Measurements from ENCODE around the gene WFS1.

Gene WFS1

DNA sequence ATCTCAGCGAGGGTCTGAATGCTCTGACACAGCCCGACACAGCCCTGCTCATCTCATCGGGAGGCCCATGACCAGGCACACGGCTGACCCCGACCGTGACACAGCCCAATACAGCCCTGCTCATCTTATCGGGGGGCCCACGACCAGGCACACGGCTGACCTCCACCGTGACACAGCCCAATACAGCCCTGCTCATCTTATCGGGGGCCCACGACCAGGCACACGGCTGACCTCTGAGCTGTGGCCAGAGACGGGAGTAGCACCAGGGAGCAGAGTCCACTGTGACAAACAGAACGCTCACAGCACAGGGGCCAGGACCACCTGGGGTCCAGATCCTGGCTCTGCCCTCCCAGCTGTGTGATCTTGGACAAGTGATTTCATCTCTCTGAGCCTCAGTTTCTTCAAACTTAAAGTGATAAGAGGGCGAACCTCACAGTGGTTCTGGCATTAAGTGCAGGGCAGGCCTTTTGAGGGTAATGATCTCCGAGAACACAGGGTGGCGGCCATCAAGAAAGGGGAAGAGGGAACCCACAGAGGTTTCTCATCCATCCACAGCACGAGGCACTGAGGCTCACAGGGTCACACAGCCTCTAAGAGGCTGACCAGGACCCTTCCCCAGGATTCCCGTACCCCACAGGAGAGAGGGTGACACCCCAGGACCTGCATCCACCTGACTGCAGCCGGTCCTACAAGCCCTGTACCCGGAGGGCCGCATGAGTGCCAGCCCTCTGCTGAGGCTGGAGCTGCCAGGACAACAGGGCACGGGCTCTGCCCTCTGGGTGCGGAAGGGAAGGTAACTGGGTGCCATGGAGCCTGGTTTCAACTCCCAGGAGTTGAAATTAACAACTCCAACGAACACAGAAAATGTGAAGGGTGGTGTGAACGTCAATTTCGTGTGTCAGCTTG lies 60.1 kb downstream of the WFS1 start:
- DNase-seq, result no peak

DNA sequence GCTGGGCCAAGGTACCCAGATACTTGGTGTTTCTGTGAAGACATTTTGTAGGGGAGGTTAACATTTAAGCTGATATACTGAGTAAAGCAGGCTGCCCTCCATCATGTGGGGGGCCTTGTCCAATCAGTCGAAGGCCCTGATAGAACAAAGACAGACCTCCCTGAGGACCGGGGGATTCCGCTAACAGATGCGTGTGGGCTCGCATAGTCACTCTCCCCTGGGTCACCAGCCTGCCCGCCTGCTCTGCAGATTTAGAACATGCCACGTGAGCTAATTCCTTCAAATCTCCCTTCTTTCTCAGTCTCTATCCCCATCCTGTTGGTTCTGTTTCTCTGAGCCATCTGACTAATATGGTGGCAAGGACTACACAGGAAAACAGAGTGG lies 60.7 kb downstream of the WFS1 start:
- DNase-seq, result no peak

DNA sequence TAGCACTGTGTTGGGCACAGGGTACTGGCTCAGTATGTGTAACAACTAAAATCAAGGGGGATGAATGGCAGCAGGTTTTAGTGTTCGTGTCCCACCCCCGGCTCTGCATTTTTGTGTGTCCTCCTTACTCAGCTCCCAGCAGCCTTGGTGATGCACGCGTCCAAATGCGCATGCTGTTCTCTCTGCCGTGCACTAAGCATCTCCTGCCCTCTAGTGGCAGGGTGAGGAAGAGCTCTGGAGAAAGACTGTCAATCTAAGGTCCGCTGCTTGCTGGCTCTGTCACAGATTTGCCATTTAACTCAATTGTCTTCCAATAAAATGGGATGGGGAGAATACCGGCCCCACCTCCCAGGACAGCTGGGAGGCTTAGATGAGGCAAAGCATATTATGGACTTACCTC lies 61.4 kb downstream of the WFS1 start:
- no peak for DNase-seq

DNA sequence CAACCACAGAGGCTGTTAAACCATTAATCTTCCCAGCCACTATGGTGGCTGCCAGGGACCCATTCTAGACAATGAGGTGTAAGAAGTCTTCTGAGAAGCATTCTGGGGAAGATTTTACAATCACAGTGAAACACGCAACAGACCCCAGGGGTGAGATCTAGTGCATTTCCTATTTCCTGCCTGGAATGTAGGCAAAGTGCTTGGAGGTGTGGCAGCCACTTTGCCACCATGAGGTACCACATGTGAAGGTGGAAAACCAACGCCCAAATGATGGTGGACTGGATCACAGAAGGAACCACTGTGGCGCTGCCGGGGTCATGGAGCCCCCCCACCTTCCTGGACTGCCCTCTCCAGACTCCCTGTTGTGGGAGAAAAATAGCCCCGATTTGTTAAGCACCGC lies 61.8 kb downstream of the WFS1 start:
- no peak for DNase-seq

DNA sequence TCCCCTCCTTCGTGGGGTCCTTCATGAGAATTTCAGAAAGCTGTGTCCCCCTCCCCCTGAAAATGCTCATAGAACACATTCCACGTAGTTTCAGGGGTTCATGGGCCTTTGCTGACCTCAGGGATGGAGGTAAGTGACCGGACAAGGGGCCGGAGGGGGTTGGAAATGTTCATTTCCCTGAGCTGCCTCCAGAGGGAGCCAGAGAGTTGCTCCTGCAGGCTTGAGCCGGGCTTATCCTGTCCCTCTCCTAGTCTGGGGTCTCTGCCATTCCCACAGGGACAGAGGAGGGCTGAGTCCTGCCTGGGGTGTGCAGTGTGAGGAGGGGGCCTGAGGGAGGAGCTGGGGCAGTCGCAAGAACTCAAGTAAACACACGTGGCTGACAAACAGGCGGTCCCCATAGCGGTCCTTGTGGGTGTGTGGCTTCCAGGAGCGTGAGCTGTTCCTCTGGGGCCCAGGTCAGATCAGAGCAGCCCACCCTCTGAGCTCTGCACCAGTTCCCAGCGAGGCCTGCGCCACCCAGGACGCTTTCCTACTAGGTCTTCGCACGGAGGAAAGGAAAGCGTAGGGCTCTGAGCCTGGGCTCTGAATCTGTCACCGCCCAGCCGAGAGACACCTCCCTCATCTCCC lies 62.5 kb downstream of the WFS1 start:
- no peak for DNase-seq

DNA sequence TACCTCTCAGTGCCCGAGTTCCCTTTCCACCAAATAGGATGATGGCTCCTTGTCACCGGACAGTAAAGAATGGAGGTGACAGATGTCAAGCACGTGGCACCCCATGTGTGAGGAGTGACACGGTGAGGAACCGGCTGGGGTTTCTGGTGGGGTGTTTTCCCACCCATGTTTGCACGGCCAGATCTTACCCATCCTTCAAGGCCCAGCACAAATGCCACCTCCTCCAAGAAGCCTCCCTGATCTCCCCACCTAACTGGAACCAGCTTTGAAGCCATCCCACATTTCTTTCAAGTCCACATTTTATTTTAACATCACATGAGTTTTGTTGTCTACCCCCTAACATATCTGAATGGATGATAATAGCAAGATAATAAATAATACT lies 63.0 kb downstream of the WFS1 start:
- no peak for DNase-seq

DNA sequence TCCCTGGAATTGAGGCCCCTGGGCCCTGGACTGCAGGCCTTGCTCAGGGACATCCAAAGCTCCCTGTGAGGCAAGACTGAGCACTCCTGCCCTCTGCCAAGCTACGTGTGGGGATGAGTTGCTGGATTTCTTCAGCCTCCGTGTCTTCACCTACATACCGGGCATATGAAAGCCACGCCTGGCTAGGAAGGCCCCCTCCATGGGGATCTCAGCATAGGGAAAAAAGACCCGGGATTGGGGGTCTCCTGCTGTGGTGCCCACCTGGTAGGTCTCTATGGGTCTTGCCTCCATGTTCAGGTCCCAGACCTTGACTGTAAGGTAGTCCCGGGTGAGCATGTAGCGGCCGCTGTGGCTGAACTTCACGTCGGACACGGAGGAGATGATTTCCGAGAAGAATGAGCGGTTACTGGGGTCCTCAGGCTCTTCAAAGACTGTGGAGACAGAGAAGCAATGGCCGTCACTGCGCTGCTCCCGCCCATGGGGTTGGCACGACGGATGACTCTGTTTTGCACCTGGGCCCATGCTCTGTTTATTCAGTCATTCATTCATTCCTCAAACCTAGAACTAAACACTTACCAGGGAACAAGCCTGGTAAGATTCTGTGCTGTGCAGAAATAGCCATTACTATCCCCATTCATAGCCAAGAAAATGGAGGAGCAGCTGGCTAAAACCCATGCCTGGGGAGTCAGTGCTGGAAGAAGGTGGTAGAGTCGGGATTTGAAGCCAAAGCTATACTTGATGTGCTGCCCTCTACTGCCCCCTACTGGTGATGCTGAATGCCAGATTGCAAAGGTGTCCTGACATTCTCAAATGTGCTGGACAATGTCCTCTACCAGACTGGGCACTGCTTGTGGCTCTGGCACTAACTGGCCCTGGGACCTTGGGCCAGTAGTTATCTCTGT lies 63.9 kb downstream of the WFS1 start:
- DNase-seq, result peak; percentile 1

DNA sequence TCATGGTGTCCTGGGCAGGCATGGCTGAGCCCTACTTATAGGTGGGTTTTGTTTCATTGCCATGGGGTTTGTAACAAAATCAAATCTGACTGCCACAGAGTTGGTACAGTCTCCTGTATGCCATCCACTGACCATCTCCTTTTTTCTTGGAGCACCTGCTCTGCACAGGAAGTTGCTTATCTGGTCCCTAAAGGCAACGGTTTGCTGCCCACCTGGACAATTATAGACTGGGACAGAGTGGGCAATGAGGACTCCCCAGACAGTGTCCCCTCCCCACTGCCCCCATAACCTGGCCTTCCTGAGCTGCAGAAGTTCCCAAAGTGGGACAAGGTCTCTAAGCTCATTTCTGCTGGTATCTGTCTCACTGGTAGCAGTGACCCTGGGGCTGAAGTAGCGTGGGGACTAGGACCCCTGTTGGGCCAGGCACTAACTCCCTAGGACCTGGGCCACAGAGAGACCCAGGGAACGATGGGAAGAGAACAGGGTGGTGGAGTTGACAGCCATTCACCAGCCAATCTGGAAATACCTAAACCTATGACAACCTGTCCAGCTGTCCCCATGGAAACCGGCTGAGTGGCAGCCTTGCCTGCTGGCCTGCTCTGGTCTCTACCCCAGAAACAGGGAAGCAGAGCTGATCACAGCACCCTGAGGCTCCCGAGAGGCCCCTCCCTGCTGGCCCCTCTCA lies 64.7 kb downstream of the WFS1 start:
- DNase-seq, result no peak

DNA sequence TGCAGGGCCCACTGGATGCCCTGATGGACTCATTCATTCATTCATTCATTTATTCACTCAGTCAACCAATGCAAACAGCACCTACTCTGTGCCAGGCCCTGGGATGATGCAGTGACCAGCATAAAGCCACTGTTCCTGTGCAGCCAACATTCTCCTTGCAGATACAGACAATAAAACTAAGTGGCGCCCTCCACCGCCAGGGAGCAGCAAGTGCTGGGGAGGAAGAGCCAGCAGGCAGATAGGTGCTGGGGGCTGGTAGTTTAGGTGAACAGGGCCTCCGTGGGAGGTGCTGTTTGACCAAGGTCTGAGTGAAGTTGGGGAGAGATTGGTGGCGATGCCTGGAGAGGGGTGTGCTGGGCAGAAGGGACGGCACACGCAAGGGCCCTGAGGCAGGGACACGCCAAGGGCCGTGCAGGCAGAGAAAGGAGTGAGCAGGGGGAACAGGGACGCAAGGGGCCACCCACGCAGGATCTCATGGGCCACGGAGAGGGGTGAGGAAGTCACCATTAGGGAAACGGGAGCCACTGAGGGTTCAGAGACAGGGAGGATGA lies 65.5 kb downstream of the WFS1 start:
- no peak for DNase-seq

DNA sequence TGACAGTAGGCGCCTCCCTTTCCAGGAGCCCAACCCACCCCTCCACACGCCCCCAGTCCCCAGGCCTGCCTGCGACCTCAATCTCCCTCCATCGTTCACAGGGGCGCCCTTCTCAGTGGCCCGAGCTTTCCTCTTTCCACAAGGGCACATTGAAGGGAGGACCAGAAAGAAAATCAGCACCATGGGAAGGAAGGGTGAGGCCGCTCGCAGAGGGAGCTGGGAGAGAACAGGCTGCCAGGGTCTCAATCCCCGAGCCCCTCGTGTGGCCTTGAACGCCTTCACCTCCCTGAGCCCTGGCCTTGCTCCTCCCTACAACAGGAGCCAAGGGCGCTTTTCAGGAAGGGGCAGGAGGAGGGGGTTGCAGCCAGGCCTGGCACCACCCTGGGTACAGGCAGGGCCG lies 66.5 kb downstream of the WFS1 start:
- DNase-seq, result no peak

DNA sequence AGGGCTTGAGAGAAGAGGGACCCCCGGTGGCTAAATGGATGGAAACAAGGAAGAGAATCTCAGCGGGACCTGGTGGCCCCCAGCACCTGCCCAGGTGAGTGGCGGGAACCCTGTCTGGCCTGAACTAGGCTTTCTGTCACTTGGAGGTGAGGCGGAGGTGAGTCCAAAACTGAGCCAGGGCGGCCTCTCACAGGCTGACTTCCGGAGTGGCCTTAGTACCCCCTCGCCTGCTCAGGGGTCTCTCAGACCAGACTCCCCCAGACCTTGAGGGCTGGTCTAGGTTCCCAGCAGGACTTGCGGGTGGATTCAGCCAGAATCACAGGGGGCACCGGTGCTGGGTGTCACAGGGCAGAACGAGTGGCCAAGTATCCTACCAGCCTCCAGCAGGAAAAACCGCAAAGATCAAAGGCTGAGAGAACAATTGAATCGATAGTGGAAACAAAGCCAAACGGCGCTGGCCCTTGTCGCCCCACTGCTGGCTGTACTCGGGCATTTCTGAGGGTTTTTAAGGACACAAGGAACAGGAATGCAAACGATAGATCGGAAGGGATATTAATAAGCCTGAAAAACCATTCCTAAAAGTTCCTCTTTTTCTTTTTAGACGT lies 67.8 kb downstream of the WFS1 start:
- no peak for DNase-seq

DNA sequence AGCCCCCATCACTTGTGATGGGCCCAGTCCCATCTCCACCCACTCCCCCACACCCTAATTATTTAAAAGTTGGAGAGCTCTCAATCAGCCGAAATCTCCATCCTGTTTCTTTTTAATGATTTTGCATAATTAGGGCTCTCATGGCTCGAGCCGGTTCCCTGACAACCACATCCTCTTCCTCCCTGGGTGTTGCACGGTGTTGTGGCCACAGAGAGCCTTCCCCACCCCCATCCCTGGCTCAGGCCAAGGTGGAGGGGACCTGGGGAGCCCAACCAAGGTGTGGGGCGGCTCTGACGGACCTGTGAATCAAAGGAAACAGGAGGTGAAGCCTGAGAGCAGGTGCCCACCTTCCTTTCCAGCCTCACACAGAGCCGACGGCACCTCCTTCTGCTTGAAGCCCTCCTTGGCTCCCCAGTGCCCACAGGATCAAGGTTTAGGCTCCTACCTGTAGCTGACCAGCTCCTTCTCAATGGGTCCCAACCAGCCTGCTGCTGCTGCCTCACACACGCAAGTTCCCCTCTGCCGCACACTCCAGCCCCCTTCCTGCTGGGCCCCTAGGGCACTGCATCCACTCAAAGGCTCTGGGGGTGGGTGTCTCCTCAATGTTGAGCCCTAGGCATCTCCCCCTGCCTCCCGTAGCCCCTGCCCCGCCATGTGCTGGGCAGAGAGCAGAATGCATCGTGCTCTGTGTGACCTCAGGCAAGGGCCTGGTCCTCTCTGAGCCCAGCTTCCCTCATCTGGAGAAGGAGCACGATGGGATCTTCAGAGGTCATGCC lies 68.7 kb downstream of the WFS1 start:
- no peak for DNase-seq

DNA sequence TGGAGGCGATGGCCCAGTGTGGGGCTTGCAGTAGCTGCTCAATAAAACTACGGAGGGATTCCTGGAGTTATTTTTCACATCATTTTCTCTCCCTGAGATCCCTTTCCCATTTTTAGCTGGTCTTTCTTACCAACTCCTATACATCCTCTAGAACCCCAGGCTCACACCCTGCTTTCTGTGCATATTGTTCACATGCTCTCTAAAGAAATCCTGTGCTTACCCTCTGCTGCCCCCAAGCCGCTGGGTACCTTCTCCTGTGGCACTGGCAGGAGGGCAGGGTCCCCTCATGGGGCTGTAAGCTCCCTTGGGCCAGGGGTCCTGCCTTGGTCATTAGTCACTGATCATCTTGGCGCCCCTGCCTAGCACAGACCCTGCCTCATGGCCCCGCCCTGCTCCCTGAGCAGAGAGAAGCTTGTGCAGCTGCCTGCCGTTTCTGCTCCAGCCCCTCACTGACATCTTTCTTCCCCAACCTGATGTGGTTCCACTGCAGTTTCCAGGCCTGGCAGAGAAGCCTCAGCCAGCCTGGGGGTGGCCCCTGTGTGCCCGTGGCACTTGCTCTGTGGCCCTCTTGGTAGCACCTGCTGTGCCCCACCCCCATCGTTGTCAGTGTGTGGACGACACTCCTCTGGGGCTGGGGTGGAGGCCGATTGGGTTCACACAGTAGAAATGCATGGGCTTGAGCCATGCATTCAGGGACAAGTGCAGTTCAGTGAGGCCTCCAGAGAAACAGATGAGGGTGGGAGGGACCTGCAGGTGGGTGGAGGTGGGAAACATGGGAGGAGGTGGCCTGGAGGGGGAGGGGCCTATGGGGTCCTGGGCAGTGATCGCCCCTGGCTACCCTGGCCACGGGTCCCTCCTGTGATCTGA lies 69.5 kb downstream of the WFS1 start:
- DNase-seq, result no peak

DNA sequence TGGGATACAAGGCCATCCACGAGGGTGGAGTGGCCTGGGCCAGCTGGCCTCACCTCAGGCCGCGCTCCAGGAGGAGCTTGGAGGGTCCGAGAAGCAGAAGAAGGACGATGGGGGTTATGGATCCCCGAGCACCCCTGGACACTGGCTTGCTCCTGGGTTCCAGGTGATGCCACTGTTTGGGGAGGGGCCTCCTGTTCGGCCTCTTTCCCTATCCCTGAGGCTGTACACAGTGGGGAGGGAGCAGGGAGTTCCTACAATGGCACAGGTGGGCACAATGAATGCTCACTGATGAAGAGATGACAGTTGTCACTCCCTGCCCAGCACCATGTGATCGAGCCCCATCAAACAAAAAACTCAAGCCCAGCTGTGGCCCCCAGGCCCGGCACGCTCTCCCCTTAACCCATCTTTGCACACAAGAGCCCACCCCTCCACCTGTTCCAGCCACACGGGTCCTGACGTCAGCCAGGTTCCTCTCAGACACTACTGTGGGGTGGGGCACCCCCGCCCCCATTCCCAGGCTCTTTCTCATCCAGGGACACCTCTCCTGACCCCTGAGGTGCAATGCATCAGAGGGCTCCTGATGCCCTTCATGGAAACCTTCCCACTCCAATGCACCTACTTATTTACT lies 70.3 kb downstream of the WFS1 start:
- DNase-seq, result no peak

DNA sequence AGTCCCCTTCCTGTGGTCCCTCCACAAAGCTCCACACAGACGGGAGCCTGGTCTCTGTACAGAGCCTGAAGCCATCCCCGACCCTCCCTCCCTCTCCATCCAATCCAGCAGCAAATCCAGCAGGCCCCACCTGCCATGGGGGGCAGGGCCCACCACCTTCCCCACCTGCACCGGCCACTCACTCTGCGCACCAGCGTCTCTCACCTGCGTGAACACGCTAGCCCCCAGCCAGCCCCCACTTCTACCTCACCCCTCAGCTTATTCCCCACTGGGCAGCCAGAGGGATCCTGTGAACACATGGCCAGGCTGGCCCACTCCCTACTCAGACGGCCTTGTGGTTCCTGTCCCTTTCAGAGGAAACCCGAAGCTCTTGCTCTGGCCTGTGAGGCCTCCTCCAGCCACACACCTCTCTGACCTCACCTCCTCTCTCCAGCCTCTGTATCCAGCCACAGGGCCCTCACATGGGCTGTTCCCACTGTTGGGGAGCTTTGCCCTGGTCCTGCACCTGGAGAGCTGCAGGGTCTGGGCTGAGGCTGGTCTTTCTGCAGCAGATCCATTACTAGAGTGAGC lies 70.9 kb downstream of the WFS1 start:
- no peak for DNase-seq

DNA sequence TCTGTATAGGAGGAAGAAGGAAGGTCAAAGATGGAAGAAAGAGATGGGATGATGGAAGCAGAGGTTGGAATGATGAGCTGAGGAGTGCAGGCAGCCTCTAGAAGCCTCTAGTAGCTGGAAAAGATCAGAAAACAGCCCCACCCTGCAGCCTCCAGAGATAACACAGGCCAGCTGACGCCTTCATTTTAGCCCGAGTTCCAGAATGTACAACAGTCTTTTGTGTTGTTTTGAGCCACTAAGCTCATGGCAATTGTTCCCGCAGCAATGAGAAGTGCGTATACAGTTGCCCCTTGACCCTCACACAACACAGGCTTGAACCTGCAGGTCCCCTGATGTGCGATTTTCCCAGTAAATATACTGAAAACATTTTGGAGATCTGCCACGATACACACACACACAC lies 72.0 kb downstream of the WFS1 start:
- no peak for DNase-seq

DNA sequence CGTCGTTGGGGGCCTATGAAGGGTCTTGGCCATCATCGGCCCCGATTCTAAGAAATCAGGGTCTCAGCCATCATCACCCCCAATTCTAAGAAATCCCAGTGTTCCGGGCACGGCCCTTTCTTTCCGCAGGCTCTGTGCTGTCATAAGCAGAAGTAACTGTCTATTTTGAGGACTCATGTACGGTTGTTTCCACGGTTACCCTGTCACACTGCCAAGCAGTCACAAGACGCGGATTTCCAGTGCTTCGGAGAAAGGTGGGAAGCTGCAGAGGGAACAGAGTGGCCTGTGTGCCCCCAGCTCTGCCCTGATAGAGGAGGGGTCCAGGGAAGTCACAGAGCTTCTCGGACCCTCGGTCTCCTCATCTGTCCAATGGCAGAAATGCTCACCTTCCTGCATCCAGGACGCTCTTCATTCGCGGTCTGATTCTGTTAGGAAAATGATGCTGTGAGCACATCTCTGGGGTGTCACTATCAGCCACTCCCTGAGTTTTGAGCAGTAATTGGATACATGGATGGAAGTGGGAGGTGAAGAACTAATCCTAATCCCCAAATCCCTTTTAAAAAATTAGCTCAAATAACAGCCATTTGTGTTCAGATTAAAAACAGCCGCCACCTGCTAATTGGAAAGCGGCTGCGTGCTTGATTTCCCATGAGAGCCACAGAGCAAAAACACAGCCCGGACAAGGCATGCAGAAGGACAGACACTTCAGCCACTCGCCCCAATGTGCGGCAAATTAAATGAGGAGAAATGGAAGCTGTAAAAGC lies 73.1 kb downstream of the WFS1 start:
- DNase-seq, result no peak

DNA sequence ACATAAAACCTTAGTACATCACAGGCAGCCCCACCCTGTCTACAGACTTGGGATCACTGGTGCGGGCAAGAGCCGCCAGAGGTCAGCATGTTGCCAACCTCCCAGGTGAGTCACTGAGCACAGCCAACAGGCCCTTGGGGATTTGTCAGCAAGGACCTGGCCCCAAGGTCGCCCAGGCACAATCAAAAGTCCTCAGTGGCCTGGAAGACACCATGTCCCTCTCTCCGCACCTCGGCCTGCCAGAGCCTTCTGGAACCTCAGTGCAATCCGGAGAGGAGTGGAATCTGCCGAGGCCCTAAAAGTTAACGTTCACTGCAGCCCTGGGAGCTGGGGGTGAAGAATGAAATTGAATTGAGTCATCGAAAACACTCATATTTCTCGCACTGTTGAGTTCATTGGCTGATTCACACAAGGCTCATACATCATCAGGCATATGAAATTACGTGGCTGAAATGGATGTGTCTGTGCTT lies 74.3 kb downstream of the WFS1 start:
- peak; percentile 78 for DNase-seq
